OCI-LY7 (cell line): ENCODE data around the gene CCDC51.

Experiments
- EZH2phosphoT487 ChIP-seq: fragments of 200-600 bp; sonication (generic); IDR thresholded peaks from 2 replicates; pipeline ENCODE4 v1.6.1; 2018; ENCODE audit warnings: low read depth, borderline replicate concordance, mild to moderate bottlenecking, mixed run types, antibody characterized with exemption, low read length, moderate library complexity, mixed read lengths
- TF ChIP-seq, protein P1 (sequence below): fragments of 200-600 bp; sonication (generic); conservative IDR thresholded peaks from 2 replicates; pipeline ENCODE4 v1.5.1; 2014; ENCODE audit warnings: mild to moderate bottlenecking, antibody characterized with exemption, low read length, moderate library complexity, mixed read lengths

DNA sequence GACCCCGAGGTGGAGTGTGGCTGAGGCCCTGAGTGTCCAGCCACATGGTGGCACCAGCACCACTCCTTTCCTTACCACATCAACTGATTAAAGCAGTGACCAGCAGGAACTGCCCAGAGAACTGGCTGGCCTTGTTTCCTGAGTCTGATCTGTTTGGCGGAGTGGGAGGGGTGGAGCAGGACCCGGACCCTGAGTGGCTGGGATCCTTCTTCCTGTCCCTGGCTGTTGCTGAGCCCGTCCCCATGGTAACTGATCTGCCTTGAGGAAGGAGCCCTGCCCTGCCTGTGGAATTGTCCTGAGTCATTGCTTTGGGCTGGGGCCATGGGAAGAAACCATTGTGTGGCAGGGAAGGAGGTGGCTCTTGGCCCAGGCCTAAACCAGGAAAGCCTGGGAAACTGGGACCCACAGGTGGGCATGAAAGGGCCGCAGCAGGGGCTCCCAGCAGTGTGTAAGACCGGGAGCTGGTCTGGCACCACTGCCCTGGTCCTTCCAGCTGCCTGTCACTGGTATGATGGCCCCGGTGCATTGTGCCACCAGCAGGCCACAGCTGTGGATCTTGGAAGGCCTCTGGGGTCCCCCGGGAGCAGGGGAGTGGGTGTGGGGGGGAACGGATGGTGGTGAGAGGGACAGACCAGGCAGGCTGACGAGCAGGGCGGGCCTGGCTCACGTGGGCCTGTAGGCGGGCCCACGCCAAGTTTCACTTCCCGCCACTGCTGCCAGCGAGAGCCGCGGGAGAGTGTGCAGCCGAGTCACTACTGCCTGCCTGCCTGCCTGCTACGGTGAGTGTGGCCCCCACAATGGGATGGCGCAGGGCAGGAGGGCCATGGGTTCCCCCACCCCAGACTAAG lies 25.8 kb upstream of the CCDC51 start:
- TF ChIP-seq, protein P1, sequence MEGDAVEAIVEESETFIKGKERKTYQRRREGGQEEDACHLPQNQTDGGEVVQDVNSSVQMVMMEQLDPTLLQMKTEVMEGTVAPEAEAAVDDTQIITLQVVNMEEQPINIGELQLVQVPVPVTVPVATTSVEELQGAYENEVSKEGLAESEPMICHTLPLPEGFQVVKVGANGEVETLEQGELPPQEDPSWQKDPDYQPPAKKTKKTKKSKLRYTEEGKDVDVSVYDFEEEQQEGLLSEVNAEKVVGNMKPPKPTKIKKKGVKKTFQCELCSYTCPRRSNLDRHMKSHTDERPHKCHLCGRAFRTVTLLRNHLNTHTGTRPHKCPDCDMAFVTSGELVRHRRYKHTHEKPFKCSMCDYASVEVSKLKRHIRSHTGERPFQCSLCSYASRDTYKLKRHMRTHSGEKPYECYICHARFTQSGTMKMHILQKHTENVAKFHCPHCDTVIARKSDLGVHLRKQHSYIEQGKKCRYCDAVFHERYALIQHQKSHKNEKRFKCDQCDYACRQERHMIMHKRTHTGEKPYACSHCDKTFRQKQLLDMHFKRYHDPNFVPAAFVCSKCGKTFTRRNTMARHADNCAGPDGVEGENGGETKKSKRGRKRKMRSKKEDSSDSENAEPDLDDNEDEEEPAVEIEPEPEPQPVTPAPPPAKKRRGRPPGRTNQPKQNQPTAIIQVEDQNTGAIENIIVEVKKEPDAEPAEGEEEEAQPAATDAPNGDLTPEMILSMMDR: peak; percentile 75
- no peak for TF ChIP-seq EZH2phosphoT487
